ENCODE measurements around the gene SARM1.

SARM1 gene

GRCh38 chr17:28407130-28407973, 35.9 kb downstream of the SARM1 start:
- H3K27me3 ChIP-seq: no peaks in the 10 kb centered on the region
- no peak for DNase-seq
- no peaks in the 10 kb centered on the region for H3K9me3 ChIP-seq
- no peak for TF ChIP-seq CTCF (IDR thresholded peaks at IDR 0.05; ENCODE audit: low read depth, low read length)
- H3K4me3 ChIP-seq (ENCODE audit: low read depth, low read length): no peak overlapping the region
- H3K36me3 ChIP-seq: no peaks in the 10 kb centered on the region
- no peaks in the 10 kb centered on the region for H3K4me1 ChIP-seq

GRCh38 chr17:28407974-28408306, 36.4 kb downstream of the SARM1 start:
- Histone ChIP-seq H3K36me3 (no peaks in the 10 kb centered on the region), H3K9me3 (no peaks in the 10 kb centered on the region), H3K27me3 (no peaks in the 10 kb centered on the region), H3K4me3 (ENCODE audit: low read depth, low read length) (no peak overlapping the region), H3K4me1 (no peaks in the 10 kb centered on the region)
- TF ChIP-seq CTCF (IDR thresholded peaks at IDR 0.05; ENCODE audit: low read depth, low read length): no peak
- DNase-seq: no peak

DNA sequence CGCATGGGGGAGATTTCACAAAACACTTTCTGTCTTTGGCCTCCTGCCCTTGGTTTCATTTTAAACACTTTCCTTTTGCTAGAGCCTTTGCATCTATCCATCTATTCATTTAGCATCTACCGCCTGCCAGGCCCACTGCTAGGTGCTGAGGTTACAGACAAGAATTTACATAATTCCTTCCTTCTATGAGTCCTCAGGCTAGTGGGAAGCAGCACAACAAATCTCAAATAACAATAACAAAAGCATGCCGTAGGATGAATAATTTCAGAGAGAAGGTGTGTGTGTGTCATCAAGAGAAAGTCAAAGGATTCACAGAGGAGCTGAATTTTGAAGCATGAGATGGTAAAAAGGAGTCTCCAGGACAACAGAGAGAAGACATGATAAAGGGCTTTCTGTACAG, 40.6 kb downstream of the SARM1 start:
- TF ChIP-seq CTCF (IDR thresholded peaks at IDR 0.05; ENCODE audit: low read depth, low read length): no peak
- no peak overlapping the region for H3K4me3 ChIP-seq (ENCODE audit: low read depth, low read length)
- DNase-seq: no peak
- no peaks in the 10 kb centered on the region; the same call in 1 of the 2 replicates for H3K27me3 ChIP-seq
- H3K9me3 ChIP-seq: no peaks in the 10 kb centered on the region
- H3K36me3 ChIP-seq: no peaks in the 10 kb centered on the region
- no peaks in the 10 kb centered on the region for H3K4me1 ChIP-seq

DNA sequence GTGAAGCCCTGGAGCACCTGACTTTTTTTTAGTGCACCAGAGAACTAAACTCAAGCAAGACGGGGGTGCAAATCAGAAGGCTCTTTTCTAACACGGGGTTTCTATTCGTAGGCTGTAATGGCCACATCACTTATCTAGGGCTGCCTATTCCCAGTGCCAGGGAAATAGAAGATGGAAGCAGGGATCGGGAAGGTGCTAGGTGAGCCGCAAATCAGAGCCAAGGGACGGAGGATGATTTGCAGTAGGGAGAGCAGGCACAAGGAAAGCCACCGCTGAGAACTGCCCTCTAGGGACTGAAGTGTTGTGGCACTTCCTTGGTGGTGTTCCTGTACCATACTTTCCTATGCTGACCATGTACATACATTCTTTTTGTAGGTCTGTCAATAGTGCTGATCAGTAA, 42.3 kb downstream of the SARM1 start:
- Histone ChIP-seq H3K27me3 (no peaks in the 10 kb centered on the region; the same call in 1 of the 2 replicates), H3K4me1 (no peaks in the 10 kb centered on the region), H3K4me3 (ENCODE audit: low read depth, low read length) (no peak overlapping the region), H3K9me3 (no peaks in the 10 kb centered on the region), H3K36me3 (no peaks in the 10 kb centered on the region)
- no peak for DNase-seq
- no peak for TF ChIP-seq CTCF (IDR thresholded peaks at IDR 0.05; ENCODE audit: low read depth, low read length)

- H3K4me1 ChIP-seq: no peaks in the 10 kb centered on the region
- no peaks in the 10 kb centered on the region for H3K36me3 ChIP-seq
- no peak for TF ChIP-seq CTCF (IDR thresholded peaks at IDR 0.05; ENCODE audit: low read depth, low read length)
- H3K9me3 ChIP-seq: no peaks in the 10 kb centered on the region
- DNase-seq: no peak
- H3K4me3 ChIP-seq (ENCODE audit: low read depth, low read length): no peak overlapping the region
- H3K27me3 ChIP-seq: no peaks in the 10 kb centered on the region; the same call in 1 of the 2 replicates
These were observed 44.4 kb downstream of the SARM1 start for GRCh38 chr17:28415886-28416285.

GRCh38 chr17:28416703-28417311, 45.3 kb downstream of the SARM1 start:
- Histone ChIP-seq H3K36me3 (no peaks in the 10 kb centered on the region), H3K4me3 (ENCODE audit: low read depth, low read length) (no peak overlapping the region), H3K27me3 (no peaks in the 10 kb centered on the region; the same call in 1 of the 2 replicates)

More at GRCh38 chr17:28416703-28417311, 45.3 kb downstream of the SARM1 start:
- Histone ChIP-seq H3K4me1 (no peaks in the 10 kb centered on the region), H3K9me3 (no peaks in the 10 kb centered on the region)
- TF ChIP-seq CTCF (IDR thresholded peaks at IDR 0.05; ENCODE audit: low read depth, low read length): peak; percentile 74
- DNase-seq: peak; percentile 53
